Measurements from ENCODE around the gene LPCAT3. TPM values are rescaled to one million over a fixed set of nuclear protein-coding genes. Genes with fewer than 3 reads are reported as not detected.

Gene LPCAT3
- total RNA-seq, 4 donors from 2014 or later, result 45.1 to 68.4 (median 58.5) TPM

DNA sequence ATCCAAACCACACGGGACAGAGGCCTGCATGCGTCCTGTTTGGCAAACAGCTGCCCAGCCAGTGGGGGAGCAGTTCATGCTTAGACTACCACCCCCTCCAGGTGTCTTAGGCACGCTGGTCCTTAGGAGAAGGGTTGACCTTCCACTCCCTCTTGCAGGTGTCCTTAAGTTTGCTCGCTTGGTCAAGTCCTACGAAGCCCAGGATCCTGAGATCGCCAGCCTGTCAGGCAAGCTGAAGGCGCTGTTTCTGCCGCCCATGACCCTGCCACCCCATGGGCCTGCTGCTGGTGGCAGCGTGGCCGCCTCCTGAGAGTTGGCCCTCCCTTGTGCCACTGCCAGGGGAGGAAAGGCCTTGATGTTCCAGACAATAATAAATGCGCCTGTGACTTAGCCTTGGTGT is 72.7 kb downstream of the LPCAT3 start:
- H3K4me3 ChIP-seq (replicated peaks in 1 of 3), result peak overlapping the region in 1 of 3 donors; percentile 35
- no peaks in the 10 kb centered on the region for H3K9me3 ChIP-seq
- peaks cover 7 to 9% of the 10 kb centered on the region in 2 donors for H3K36me3 ChIP-seq
- WGBS, 2 donors, result 66 to 80% methylated on average over 2 to 11 of the region's 11 CpGs
- TF ChIP-seq, protein P1, sequence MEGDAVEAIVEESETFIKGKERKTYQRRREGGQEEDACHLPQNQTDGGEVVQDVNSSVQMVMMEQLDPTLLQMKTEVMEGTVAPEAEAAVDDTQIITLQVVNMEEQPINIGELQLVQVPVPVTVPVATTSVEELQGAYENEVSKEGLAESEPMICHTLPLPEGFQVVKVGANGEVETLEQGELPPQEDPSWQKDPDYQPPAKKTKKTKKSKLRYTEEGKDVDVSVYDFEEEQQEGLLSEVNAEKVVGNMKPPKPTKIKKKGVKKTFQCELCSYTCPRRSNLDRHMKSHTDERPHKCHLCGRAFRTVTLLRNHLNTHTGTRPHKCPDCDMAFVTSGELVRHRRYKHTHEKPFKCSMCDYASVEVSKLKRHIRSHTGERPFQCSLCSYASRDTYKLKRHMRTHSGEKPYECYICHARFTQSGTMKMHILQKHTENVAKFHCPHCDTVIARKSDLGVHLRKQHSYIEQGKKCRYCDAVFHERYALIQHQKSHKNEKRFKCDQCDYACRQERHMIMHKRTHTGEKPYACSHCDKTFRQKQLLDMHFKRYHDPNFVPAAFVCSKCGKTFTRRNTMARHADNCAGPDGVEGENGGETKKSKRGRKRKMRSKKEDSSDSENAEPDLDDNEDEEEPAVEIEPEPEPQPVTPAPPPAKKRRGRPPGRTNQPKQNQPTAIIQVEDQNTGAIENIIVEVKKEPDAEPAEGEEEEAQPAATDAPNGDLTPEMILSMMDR (IDR thresholded peaks at IDR 0.05), result no peak
- no peak for TF ChIP-seq POLR2A (IDR thresholded peaks at IDR 0.05)
- DNase-seq, result no peak
- peaks cover 19 to 34% of the 10 kb centered on the region in 2 donors for H3K4me1 ChIP-seq
- H3K27ac ChIP-seq, result peak overlapping the region; percentile 61 to 97 (median 73)
- intact Hi-C loops (cut with DNase I), result loop anchor here (2.0 to 5.0 kb wide), 3 partner anchors 17 to 167 kb away; partner anchors contain the start of gene C1R
- H3K27me3 ChIP-seq, result no peaks in the 10 kb centered on the region

DNA sequence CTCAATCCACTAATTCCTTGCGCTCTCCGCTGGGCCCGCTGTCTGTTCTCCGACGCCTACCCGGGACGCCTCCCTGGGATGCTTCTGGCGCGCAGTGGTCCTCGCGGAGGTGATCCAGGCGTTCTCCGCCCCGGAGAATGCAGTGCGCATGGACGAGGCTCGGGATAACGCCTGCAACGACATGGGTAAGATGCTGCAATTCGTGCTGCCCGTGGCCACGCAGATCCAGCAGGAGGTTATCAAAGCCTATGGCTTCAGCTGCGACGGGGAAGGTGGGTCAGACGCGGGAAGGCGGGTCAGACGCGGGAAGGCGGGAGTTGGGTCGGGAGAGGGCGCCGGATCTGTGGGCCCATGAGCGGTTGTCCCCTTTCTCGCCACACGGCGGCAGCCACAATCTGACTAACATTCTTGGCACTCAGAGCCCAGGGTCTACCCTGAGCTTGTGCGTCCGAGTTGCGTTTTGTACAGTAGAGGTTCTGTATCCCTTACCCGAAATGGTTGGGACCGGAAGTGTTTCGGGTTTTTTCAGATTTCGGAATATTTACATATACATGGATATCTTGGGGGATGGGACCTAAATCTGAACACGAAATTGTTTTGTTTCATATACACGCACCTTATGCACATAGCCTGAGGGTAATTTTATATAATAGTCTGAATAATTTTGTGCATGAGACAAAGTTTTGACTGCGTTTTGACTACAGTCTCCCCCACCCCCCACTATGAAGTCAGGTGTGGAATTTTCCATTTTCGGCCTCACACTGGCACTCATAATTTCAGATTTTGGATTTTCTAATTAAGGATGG is 73.7 kb downstream of the LPCAT3 start:
- H3K36me3 ChIP-seq, result peaks cover 9 to 10% of the 10 kb centered on the region in 2 donors
- peaks cover 19 to 34% of the 10 kb centered on the region in 2 donors for H3K4me1 ChIP-seq
- intact Hi-C loops (cut with DNase I), result loop anchor here (5.0 kb wide), 2 partner anchors 148 to 168 kb away; partner anchors contain the start of gene C1R

DNA sequence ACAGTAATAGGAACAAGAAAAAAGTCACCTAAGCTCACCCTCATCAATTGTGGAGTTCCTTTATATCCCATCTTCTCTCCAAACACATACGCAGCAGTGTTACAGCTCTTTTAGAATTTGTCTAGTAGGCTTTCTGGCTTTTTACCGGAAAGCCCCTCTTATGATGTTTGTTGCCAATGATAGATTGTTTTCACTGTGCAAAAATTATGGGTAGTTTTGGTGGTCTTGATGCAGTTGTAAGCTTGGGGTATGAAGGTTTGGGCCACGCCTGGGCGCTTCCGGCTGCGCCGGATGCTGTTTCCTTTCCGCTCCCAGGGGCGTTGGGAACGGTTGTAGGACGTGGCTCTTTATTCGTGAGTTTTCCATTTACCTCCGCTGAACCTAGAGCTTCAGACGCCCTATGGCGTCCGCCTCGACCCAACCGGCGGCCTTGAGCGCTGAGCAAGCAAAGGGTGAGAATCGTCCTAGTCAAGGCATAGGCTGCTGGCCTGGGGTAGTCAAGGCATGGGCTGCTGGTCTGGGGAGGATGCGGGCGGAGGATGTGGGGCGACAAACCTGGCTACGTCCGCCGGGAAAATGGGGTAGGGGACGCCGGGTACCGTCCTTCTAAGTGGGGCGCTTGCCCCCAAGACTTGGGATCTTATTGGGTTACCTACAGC is 74.4 kb downstream of the LPCAT3 start, which contains the start of the genes C12orf57 and RNU7-1:
C12orf57 (plus strand) TSS at position 301 of the 659 bp plus-strand sequence; CDS start at position 401, 100 bp downstream.
RNU7-1 (plus strand) TSS at position 95 of the 659 bp plus-strand sequence.
- Histone ChIP-seq H3K36me3 (peaks cover 9 to 10% of the 10 kb centered on the region in 2 donors), H3K4me1 (peaks cover 19 to 36% of the 10 kb centered on the region in 2 donors), H3K4me3 (replicated peaks in 1 of 3) (peak within 1 kb of the TSS; percentile 15 to 71 (median 65)), H3K27ac (peak within 1 kb of the TSS; percentile 92 to 97 (median 92)), H3K9me3 (no peaks in the 10 kb centered on the region), H3K27me3 (no peaks in the 10 kb centered on the region)
- DNase-seq, result peak; percentile 67 to 71
- 0 to 1% methylated on average over 8 to 18 of the region's 31 CpGs for WGBS, 2 donors
- TF ChIP-seq, protein P1 (IDR thresholded peaks at IDR 0.05), result no peak
- peak; percentile 49 to 87 for TF ChIP-seq POLR2A (IDR thresholded peaks at IDR 0.05)
- intact Hi-C loops (cut with DNase I), result no loop called here

More for the DNA sequence above, 73.7 kb downstream of the LPCAT3 start:
- peak; percentile 94 to 96 for DNase-seq
- Histone ChIP-seq H3K4me3 (replicated peaks in 1 of 3) (peak overlapping the region; percentile 15 to 71 (median 65)), H3K27me3 (no peaks in the 10 kb centered on the region), H3K9me3 (no peaks in the 10 kb centered on the region), H3K27ac (peak overlapping the region; percentile 92 to 97 (median 92))
- WGBS, 2 donors, result 3 to 6% methylated on average over 24 to 42 of the region's 48 CpGs
- peak; percentile 20 to 79 for TF ChIP-seq POLR2A (IDR thresholded peaks at IDR 0.05)
- TF ChIP-seq, protein P1 (IDR thresholded peaks at IDR 0.05), result peak; percentile 64 to 98 (median 88)

DNA sequence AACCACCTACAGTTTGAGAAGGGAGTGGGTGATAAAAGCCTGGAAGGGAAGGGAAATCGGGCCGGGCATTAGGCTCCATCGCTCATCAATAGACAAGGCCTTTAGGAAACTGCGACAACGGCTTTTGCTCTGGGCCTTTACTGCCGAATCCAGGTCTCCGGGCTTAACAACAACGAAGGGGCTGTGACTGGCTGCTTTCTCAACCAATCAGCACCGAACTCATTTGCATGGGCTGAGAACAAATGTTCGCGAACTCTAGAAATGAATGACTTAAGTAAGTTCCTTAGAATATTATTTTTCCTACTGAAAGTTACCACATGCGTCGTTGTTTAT is 74.9 kb downstream of the LPCAT3 start:
- WGBS, 2 donors, result 0 to 1% methylated on average over 13 of the region's 13 CpGs

More for the DNA sequence above, 74.9 kb downstream of the LPCAT3 start:
- DNase-seq, result peak; percentile 83 to 86
- intact Hi-C loops (cut with DNase I), result no loop called here
- Histone ChIP-seq H3K4me3 (replicated peaks in 1 of 3) (peak overlapping the region in 1 of 3 donors; percentile 71), H3K27ac (peak overlapping the region; percentile 92 to 97 (median 92)), H3K36me3 (peaks cover 9 to 10% of the 10 kb centered on the region in 2 donors), H3K4me1 (peaks cover 24 to 41% of the 10 kb centered on the region in 2 donors), H3K9me3 (no peaks in the 10 kb centered on the region), H3K27me3 (no peaks in the 10 kb centered on the region)
- TF ChIP-seq, protein P1 (IDR thresholded peaks at IDR 0.05), result no peak
- no peak for TF ChIP-seq POLR2A (IDR thresholded peaks at IDR 0.05)

Data from thyroid gland (tissue), 4 donors.